OCI-LY7 (cell line): Measurements from ENCODE around the gene ZNF541. TPM values are rescaled to one million over a fixed set of nuclear protein-coding genes. Genes with fewer than 3 reads are reported as not detected.
"Not testable (repeated sequence)": the region's sequence is repeated elsewhere in the genome, so short reads cannot be mapped to it uniquely, and the experiment has no call there.

Source experiments
- BruUV-seq: library from RNA; stranded (reverse); fragments of 400-500 nt; replicated peaks from 2 replicates; lab custom pipeline; 2021; lab: Mats Ljungman, UMichigan
- CTCF ChIA-PET: fragments of 300-600 bp; sonication (Branson Sonifier 250); formaldehyde crosslinking; loops from one replicate; lab custom pipeline; 2022; ENCODE audit warnings: antibody characterized with exemption; ENCODE audit not compliant: unreplicated experiment; lab: Charles Lee
- POLR2A ChIA-PET: fragments of 300-600 bp; sonication (Branson Sonifier 250); formaldehyde crosslinking; loops from one replicate; lab custom pipeline; 2022; ENCODE audit warnings: antibody characterized with exemption; lab: Charles Lee
- DNase-seq: peaks from one replicate; pipeline ENCODE4 v3.0.0-alpha.2; 2015; ENCODE audit warnings: low spot score
- H2AFZ ChIP-seq: fragments of 200-600 bp; sonication (generic), shearing (Covaris generic); 2 replicates; pipeline ENCODE4 v1.6.1; 2014; ENCODE audit warnings: mild to moderate bottlenecking, antibody characterized with exemption, low read length, moderate library complexity
- H3K27ac ChIP-seq: fragments of 200-600 bp; sonication (generic); 2 replicates; pipeline ENCODE4 v1.5.1; 2014; ENCODE audit warnings: mixed run types, low read depth, mild to moderate bottlenecking, moderate library complexity, low read length, inconsistent platforms; ENCODE audit not compliant: poor library complexity, severe bottlenecking
- H3K36me3 ChIP-seq: fragments of 200-600 bp; sonication (generic); 2 replicates; pipeline ENCODE4 v1.6.1; 2014; ENCODE audit warnings: mild to moderate bottlenecking, antibody characterized with exemption, low read length, moderate library complexity, mixed read lengths; ENCODE audit not compliant: insufficient read depth
- H3K4me1 ChIP-seq: fragments of 200-600 bp; sonication (generic); 2 replicates; pipeline ENCODE4 v1.5.1; 2014; ENCODE audit warnings: mild to moderate bottlenecking, low read length; ENCODE audit not compliant: insufficient read depth, poor library complexity, severe bottlenecking
- H3K4me2 ChIP-seq: fragments of 200-600 bp; sonication (generic); 2 replicates; pipeline ENCODE4 v1.6.1; 2014; ENCODE audit warnings: mild to moderate bottlenecking, low read length
- H3K4me3 ChIP-seq: fragments of 200-600 bp; sonication (generic); 2 replicates; pipeline ENCODE4 v1.5.1; 2014; ENCODE audit warnings: mild to moderate bottlenecking, low read depth, low read length; ENCODE audit not compliant: poor library complexity, severe bottlenecking
- H3K79me2 ChIP-seq: fragments of 200-600 bp; sonication (generic); 2 replicates; pipeline ENCODE4 v1.6.1; 2016; ENCODE audit warnings: low read depth, mild to moderate bottlenecking, low read length, moderate library complexity, mixed read lengths; ENCODE audit not compliant: insufficient read depth
- H3K9me2 ChIP-seq: fragments of 200-600 bp; sonication (generic); 2 replicates; pipeline ENCODE4 v1.6.1; 2016; ENCODE audit warnings: mild to moderate bottlenecking, low read length, mixed read lengths; ENCODE audit not compliant: insufficient read depth
- H3K9me3 ChIP-seq: fragments of 200-600 bp; sonication (generic); 2 replicates; pipeline ENCODE4 v1.6.1; 2014; ENCODE audit warnings: mild to moderate bottlenecking, mixed run types, low read length, mixed read lengths
- H4K20me1 ChIP-seq: fragments of 200-600 bp; sonication (generic); 2 replicates; pipeline ENCODE4 v1.6.1; 2014; ENCODE audit warnings: mild to moderate bottlenecking, antibody characterized with exemption, low read length, moderate library complexity, mixed read lengths; ENCODE audit not compliant: insufficient read depth
- CTCF ChIP-seq: fragments of 200-600 bp; sonication (generic); conservative IDR thresholded peaks from 2 replicates; pipeline ENCODE4 v1.5.1; 2014; ENCODE audit warnings: mild to moderate bottlenecking, antibody characterized with exemption, low read length, moderate library complexity, mixed read lengths
- EZH2phosphoT487 ChIP-seq: fragments of 200-600 bp; sonication (generic); IDR thresholded peaks from 2 replicates; pipeline ENCODE4 v1.6.1; 2018; ENCODE audit warnings: low read depth, borderline replicate concordance, mild to moderate bottlenecking, mixed run types, antibody characterized with exemption, low read length, moderate library complexity, mixed read lengths
- intact Hi-C: fragments of 100-400 bp; cut with micrococcal nuclease; formaldehyde crosslinking; loops from one replicate; pipeline ENCODE4 v1.10.0; 2022; ENCODE audit not compliant: unreplicated experiment
- total RNA-seq, 2 experiments: library from RNA; depleted of rRNA in 1 of 2; stranded (reverse); fragments of >200 nt in 1 of 2; shearing (Covaris generic) in 1 of 2; gene quantifications; 2 replicates each; pipeline ENCODE4 v1.2.3, GENCODE V29; 2014 to 2022

ZNF541 gene
- total RNA-seq, 2 experiments from 2014 or later: not detected

DNA sequence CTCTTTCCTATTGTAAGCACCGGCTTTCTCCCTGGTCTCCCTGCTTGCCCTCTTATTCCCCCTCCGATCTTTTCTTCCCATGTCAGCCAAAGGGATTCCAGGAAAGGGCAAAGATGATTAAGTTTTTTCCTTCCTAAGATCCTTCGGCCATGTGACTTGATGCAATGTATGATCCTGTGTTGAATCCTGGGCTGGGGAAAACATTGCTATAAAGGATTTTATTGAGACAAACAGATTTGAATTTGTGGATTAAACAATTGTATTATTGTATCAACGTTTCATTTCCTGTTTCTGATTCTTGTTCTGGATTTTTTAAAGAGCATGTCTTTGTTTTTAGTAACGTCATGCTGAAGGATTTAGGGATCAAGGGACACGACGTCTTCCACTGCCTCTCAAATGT is 16.9 kb upstream of the ZNF541 start:
- H3K9me2 ChIP-seq: no peaks in the 10 kb centered on the region
- H3K36me3 ChIP-seq: no peaks in the 10 kb centered on the region; the same call in 1 of the 2 replicates
- no peak for TF ChIP-seq CTCF
- TF ChIP-seq EZH2phosphoT487: no peak
- H2AFZ ChIP-seq: no peak overlapping the region
- no peak overlapping the region for H3K4me2 ChIP-seq
- ChIA-PET POLR2A (no interaction called here), CTCF (no interaction called here)
- intact Hi-C loops: no loop called here
- no peaks in the 10 kb centered on the region for H3K4me1 ChIP-seq
- H3K27ac ChIP-seq: no peak overlapping the region
- no peaks in the 10 kb centered on the region for H3K79me2 ChIP-seq
- BruUV-seq: no TSS peak
- H3K9me3 ChIP-seq: peaks cover 9% of the 10 kb centered on the region
- no peak for DNase-seq
- H3K4me3 ChIP-seq: no peak overlapping the region
- no peaks in the 10 kb centered on the region for H4K20me1 ChIP-seq

GRCh38 chr19:47587295-47587694 is 14.3 kb upstream of the ZNF541 start:
- CTCF ChIA-PET: no interaction called here
- BruUV-seq: no TSS peak
- Histone ChIP-seq H3K4me2 (no peak overlapping the region), H3K79me2 (no peaks in the 10 kb centered on the region), H3K9me3 (peaks cover 9% of the 10 kb centered on the region), H4K20me1 (no peaks in the 10 kb centered on the region), H3K27ac (no peak overlapping the region), H3K9me2 (no peaks in the 10 kb centered on the region), H3K36me3 (no peaks in the 10 kb centered on the region; the same call in 1 of the 2 replicates), H3K4me3 (no peak overlapping the region), H3K4me1 (peaks cover 5% of the 10 kb centered on the region), H2AFZ (no peak overlapping the region)
- POLR2A ChIA-PET: interaction anchor here (1.1 kb wide), 1 partner anchor 8 kb away, joined by 8 read pairs; no protein-coding TSS in a partner anchor
- intact Hi-C loops: no loop called here
- no peak for DNase-seq
- no peak for TF ChIP-seq CTCF
- TF ChIP-seq EZH2phosphoT487: no peak

DNA sequence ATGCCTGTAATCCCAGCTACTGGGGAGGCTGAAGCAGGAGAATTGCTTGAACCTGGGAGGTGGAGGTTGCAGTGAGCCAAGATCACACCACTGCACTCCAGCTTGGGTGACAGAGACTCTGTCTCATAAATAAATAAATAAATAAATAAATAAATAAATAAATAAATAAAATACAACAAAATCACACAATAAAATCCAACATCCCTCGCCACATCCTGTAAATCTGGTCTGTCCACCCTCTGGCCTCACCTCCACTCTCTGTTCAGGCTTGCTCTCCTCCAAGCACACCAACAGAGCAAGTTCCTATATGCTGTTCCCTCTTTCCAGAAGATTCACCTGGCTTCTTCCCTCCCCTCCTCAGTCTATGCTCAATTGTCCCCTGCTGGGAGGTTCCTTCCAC is 10.2 kb upstream of the ZNF541 start:
- H3K27ac ChIP-seq, H3K36me3 ChIP-seq, H3K9me2 ChIP-seq, H4K20me1 ChIP-seq, H3K4me2 ChIP-seq, CTCF ChIA-PET, H2AFZ ChIP-seq, BruUV-seq, DNase-seq, H3K9me3 ChIP-seq, intact Hi-C loops, H3K79me2 ChIP-seq, H3K4me3 ChIP-seq: not testable (repeated sequence)
- peaks cover 38% of the 10 kb centered on the region for H3K4me1 ChIP-seq
- POLR2A ChIA-PET: interaction anchor here (0.6 to 0.8 kb wide), 2 partner anchors 29 to 333 kb away, joined by 3 to 4 read pairs; no protein-coding TSS in a partner anchor
